ENCODE data around the gene ADGRG1.
"Not testable (repeated sequence)": the region's sequence is repeated elsewhere in the genome, so short reads cannot be mapped to it uniquely, and the experiment has no call there.

ADGRG1 gene

DNA sequence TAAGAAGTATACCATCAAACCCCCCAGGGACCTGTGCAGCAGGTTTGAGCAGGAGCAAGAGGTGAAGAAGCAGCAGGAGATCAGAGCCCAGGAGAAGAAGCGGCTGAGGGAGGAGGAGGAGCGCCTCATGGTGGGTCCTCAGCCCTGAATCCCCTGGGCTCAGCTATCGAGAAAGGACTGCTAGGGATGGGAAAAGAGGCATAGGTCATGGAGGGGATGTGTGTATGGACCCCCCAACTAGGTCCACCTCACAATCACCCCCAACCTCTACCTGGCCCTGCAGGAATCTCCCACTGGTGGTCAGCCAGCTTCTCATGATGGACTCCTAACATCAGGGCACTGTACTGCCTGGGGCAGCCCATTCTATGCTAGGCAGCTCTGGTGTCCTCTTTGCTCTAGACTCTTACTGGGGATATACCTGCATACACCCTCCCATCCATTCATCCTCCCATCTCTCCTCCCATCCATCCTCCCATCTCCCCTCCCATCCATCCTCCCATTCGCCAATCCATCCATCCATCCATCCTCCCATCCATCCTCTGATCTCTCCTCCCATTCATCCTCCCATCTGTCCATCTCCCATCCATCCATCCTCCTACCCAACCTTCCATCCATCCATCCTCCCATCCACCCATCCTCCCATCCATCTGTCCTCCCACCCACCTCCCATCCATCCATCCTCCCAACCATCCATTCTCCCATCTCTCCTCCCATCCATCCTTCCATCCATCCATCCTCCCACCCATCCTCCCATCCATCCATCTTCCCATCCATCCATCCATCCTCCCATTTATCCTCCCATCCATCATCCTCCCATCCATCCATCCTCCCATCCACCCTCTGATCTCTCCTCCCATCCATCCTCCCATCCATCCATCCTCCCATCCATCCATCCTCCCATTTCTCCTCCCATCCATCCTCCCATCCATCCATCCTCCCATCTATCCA, 76.7 kb downstream of the ADGRG1 start:
- in situ Hi-C loops (cut with MboI; ENCODE audit: low sequenced_read_pairs), result no loop called here
- Histone ChIP-seq H3K27me3 (ENCODE audit: low read depth) (peaks cover 10% of the 10 kb centered on the region; the same call in 1 of the 2 replicates), H3K4me3 (no peak overlapping the region), H3K4me1 (no peaks in the 10 kb centered on the region), H3K36me3 (replicated peaks) (no peaks in the 10 kb centered on the region), H3K9me3 (no peaks in the 10 kb centered on the region)
- no peak for DNase-seq (ENCODE audit: low spot score in 2 of 2)

DNA sequence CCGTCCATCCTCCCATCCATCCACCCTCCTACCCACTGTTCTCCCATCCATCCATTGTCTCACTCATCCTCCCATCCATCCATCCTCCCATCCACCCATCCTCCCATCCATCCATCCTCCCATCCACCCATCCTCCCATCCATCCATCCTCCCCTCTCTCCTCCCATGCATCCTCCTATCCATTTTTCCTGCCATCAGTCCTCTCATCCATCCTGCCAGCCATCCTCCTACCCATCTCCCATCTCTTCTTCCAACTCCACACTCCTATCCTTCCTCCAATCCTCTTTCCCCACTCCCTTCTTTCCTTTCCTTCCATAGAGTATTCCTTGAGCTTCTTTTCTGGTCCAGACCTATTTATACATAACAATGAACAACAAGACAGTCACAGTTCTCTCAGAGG, 78.3 kb downstream of the ADGRG1 start:
- no peak overlapping the region for H3K4me3 ChIP-seq
- in situ Hi-C loops (cut with MboI; ENCODE audit: low sequenced_read_pairs), result no loop called here
- no peaks in the 10 kb centered on the region for H3K4me1 ChIP-seq
- peaks cover 17% of the 10 kb centered on the region; the same call in 1 of the 2 replicates for H3K27me3 ChIP-seq (ENCODE audit: low read depth)
- no peaks in the 10 kb centered on the region for H3K36me3 ChIP-seq (replicated peaks)
- no peaks in the 10 kb centered on the region for H3K9me3 ChIP-seq
- no peak for DNase-seq (ENCODE audit: low spot score in 2 of 2)

GRCh38 chr16:57707331-57707730, 78.9 kb downstream of the ADGRG1 start:
- no peak for DNase-seq (ENCODE audit: low spot score in 2 of 2)
- Histone ChIP-seq H3K36me3 (replicated peaks) (no peaks in the 10 kb centered on the region), H3K4me3 (no peak overlapping the region), H3K4me1 (no peaks in the 10 kb centered on the region), H3K9me3 (no peaks in the 10 kb centered on the region), H3K27me3 (ENCODE audit: low read depth) (peaks cover 20% of the 10 kb centered on the region; the same call in 1 of the 2 replicates)
- in situ Hi-C loops (cut with MboI; ENCODE audit: low sequenced_read_pairs), result no loop called here

DNA sequence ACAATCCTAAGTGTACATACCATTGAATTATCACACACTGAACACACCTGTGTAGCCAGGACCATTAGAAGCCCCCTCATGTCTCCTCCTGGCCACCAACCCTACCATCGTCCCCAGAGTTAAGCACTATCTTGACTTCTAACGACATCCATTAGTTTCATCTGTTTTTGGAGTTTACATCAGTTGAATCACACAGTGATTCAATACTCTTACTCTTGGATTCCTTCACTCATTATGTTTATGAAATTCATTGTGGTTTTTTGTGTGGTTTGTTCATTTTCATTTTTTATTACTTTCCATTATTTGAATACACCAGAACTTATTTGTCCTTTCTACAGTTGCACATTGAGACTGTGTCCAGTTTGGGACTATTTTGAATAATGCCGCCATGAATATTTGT, 79.7 kb downstream of the ADGRG1 start:
- no peak for DNase-seq (ENCODE audit: low spot score in 2 of 2)
- in situ Hi-C loops (cut with MboI; ENCODE audit: low sequenced_read_pairs), result no loop called here
- Histone ChIP-seq H3K36me3 (replicated peaks) (no peaks in the 10 kb centered on the region), H3K4me3 (no peak overlapping the region), H3K27me3 (ENCODE audit: low read depth) (peaks cover 20% of the 10 kb centered on the region; the same call in 1 of the 2 replicates), H3K9me3 (no peaks in the 10 kb centered on the region), H3K4me1 (no peaks in the 10 kb centered on the region)

DNA sequence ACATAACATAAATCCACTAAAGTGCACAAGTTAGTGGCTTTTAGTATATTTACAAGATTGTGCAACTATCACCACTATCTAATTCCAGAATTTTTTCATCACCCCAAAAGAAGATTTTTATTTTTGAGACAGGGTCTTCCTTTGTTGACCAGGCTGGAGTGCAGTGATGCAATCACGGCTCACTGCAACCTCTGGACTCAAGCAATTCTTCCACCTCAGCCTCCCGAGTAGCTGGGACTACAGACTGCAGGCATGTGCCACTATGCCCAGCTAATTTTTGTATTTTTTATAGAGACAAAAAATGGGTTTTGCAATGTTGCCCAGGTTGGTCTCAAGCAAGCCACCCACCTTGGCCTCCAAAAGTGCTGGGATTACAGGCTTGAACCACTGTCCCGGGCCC, 81.2 kb downstream of the ADGRG1 start:
- no peaks in the 10 kb centered on the region for H3K9me3 ChIP-seq
- DNase-seq (ENCODE audit: low spot score in 2 of 2), result no peak
- no peak overlapping the region for H3K4me3 ChIP-seq
- in situ Hi-C loops (cut with MboI; ENCODE audit: low sequenced_read_pairs), result no loop called here
- H3K4me1 ChIP-seq, result no peaks in the 10 kb centered on the region
- H3K36me3 ChIP-seq (replicated peaks), result no peaks in the 10 kb centered on the region
- peaks cover 20% of the 10 kb centered on the region; the same call in 1 of the 2 replicates for H3K27me3 ChIP-seq (ENCODE audit: low read depth)

GRCh38 chr16:57711346-57711745, 82.9 kb downstream of the ADGRG1 start:
- DNase-seq (ENCODE audit: low spot score in 2 of 2), result no peak
- no peak overlapping the region for H3K4me3 ChIP-seq
- in situ Hi-C loops (cut with MboI; ENCODE audit: low sequenced_read_pairs), result no loop called here
- H3K4me1 ChIP-seq, result no peaks in the 10 kb centered on the region
- H3K27me3 ChIP-seq (ENCODE audit: low read depth), result peaks cover 23% of the 10 kb centered on the region
- H3K36me3 ChIP-seq (replicated peaks), result no peaks in the 10 kb centered on the region
- H3K9me3 ChIP-seq, result no peaks in the 10 kb centered on the region

GRCh38 chr16:57711993-57712392, 83.6 kb downstream of the ADGRG1 start:
- Histone ChIP-seq H3K27me3 (ENCODE audit: low read depth) (peaks cover 23% of the 10 kb centered on the region), H3K4me1 (no peaks in the 10 kb centered on the region), H3K4me3 (no peak overlapping the region), H3K36me3 (replicated peaks) (no peaks in the 10 kb centered on the region), H3K9me3 (no peaks in the 10 kb centered on the region)
- in situ Hi-C loops (cut with MboI; ENCODE audit: low sequenced_read_pairs), result no loop called here
- DNase-seq (ENCODE audit: low spot score in 2 of 2), result no peak

GRCh38 chr16:57712569-57712968, 84.1 kb downstream of the ADGRG1 start:
- in situ Hi-C loops (cut with MboI; ENCODE audit: low sequenced_read_pairs); H3K4me1 ChIP-seq; H3K36me3 ChIP-seq (replicated peaks); H3K4me3 ChIP-seq; DNase-seq (ENCODE audit: low spot score in 2 of 2); H3K9me3 ChIP-seq: not testable (repeated sequence)
- peaks cover 23% of the 10 kb centered on the region for H3K27me3 ChIP-seq (ENCODE audit: low read depth)

- Histone ChIP-seq H3K4me1 (no peaks in the 10 kb centered on the region), H3K36me3 (replicated peaks) (no peaks in the 10 kb centered on the region), H3K9me3 (no peaks in the 10 kb centered on the region), H3K27me3 (ENCODE audit: low read depth) (peaks cover 23% of the 10 kb centered on the region), H3K4me3 (no peak overlapping the region)
- no peak for DNase-seq (ENCODE audit: low spot score in 2 of 2)
- in situ Hi-C loops (cut with MboI; ENCODE audit: low sequenced_read_pairs), result no loop called here
Measured at GRCh38 chr16:57713596-57713995, 85.2 kb downstream of the ADGRG1 start.

GRCh38 chr16:57714047-57714446, 85.6 kb downstream of the ADGRG1 start:
- no peak overlapping the region for H3K4me3 ChIP-seq
- H3K27me3 ChIP-seq (ENCODE audit: low read depth), result peaks cover 23% of the 10 kb centered on the region
- in situ Hi-C loops (cut with MboI; ENCODE audit: low sequenced_read_pairs), result no loop called here
- no peaks in the 10 kb centered on the region for H3K4me1 ChIP-seq
- no peaks in the 10 kb centered on the region for H3K9me3 ChIP-seq
- no peaks in the 10 kb centered on the region for H3K36me3 ChIP-seq (replicated peaks)
- DNase-seq (ENCODE audit: low spot score in 2 of 2), result no peak
